ENCODE data around the gene MAP1LC3B2. TPM values are rescaled to one million over a fixed set of nuclear protein-coding genes. Genes with fewer than 3 reads are reported as not detected.

MAP1LC3B2 gene
- 0.79 and 1.8 TPM in 2 replicates for total RNA-seq

GRCh38 chr12:116559162-116559935 is at the start of gene MAP1LC3B2:
MAP1LC3B2 (plus strand) TSS chr12:116559381; CDS start chr12:116575943, 16,562 bp downstream.
- no peaks in the 10 kb centered on the region for H3K36me3 ChIP-seq (ENCODE audit: control insufficient read depth, insufficient read depth, low read length)
- DNase-seq (ENCODE audit: low read depth) (peak; percentile 87), FAIRE-seq (no peak)
- no peak within 1 kb of the TSS for H3K4me3 ChIP-seq (ENCODE audit: low read depth, low read length)
- no peaks in the 10 kb centered on the region for H3K27me3 ChIP-seq (ENCODE audit: control insufficient read depth, insufficient read depth, low read length)
- no peak for TF ChIP-seq CTCF (IDR thresholded peaks at IDR 0.05; ENCODE audit: insufficient read depth, low read length, severe bottlenecking)

DNA sequence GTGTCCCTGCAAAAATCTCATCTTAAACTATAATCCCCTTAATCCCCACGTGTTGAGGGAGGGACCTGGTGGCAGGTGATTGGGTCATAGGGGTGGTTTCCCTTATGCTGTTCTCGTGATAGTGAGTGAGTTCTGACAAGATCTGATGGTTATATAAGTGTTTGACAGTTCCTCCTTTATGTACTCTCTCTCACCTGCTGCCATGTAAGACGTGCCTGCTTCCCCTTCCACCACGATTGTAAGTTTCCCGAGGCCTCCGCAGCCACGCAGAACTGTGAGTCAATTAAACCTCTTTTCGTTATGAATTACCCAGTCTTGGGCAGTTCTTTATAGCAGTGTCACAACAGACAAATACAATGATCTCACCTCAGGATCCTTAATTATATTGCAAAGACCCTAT is 45.2 kb upstream of the MAP1LC3B2 start:
- H3K4me3 ChIP-seq (ENCODE audit: low read depth, low read length), result no peak overlapping the region
- H3K36me3 ChIP-seq (ENCODE audit: control insufficient read depth, insufficient read depth, low read length), result no peaks in the 10 kb centered on the region
- FAIRE-seq (no peak), DNase-seq (ENCODE audit: low read depth) (no peak)
- TF ChIP-seq CTCF (IDR thresholded peaks at IDR 0.05; ENCODE audit: insufficient read depth, low read length, severe bottlenecking), result no peak
- no peaks in the 10 kb centered on the region for H3K27me3 ChIP-seq (ENCODE audit: control insufficient read depth, insufficient read depth, low read length)

GRCh38 chr12:116515684-116516083 is 43.5 kb upstream of the MAP1LC3B2 start:
- DNase-seq (ENCODE audit: low read depth) (no peak), FAIRE-seq (no peak)
- H3K4me3 ChIP-seq (ENCODE audit: low read depth, low read length), result no peak overlapping the region
- H3K36me3 ChIP-seq (ENCODE audit: control insufficient read depth, insufficient read depth, low read length), result no peaks in the 10 kb centered on the region
- no peaks in the 10 kb centered on the region for H3K27me3 ChIP-seq (ENCODE audit: control insufficient read depth, insufficient read depth, low read length)
- no peak for TF ChIP-seq CTCF (IDR thresholded peaks at IDR 0.05; ENCODE audit: insufficient read depth, low read length, severe bottlenecking)

DNA sequence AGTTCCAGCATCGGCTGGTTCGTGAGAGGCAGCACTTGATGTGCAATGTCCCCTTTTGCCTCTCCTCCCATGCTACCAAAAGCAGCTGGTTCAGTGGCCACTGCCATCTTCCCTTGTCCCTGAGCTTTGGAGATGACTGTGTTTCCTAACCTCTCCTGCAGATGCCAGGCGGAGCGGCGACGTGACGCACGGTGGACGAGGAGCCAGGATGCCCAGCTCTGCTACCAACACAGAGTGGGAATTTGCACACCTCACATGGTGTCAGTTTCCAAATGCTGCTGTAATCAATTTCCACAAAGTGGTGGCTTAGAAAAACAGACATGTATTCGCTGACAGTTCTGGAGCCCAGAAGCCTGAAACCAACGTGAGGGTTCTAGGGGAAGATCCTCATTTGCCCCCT is 42.5 kb upstream of the MAP1LC3B2 start:
- no peaks in the 10 kb centered on the region for H3K27me3 ChIP-seq (ENCODE audit: control insufficient read depth, insufficient read depth, low read length)
- H3K36me3 ChIP-seq (ENCODE audit: control insufficient read depth, insufficient read depth, low read length), result no peaks in the 10 kb centered on the region
- TF ChIP-seq CTCF (IDR thresholded peaks at IDR 0.05; ENCODE audit: insufficient read depth, low read length, severe bottlenecking), result no peak
- no peak overlapping the region for H3K4me3 ChIP-seq (ENCODE audit: low read depth, low read length)
- no peak for DNase-seq (ENCODE audit: low read depth)
- no peak for FAIRE-seq

- no peaks in the 10 kb centered on the region for H3K27me3 ChIP-seq (ENCODE audit: control insufficient read depth, insufficient read depth, low read length)
- no peak overlapping the region for H3K4me3 ChIP-seq (ENCODE audit: low read depth, low read length)
- no peak for FAIRE-seq
- no peaks in the 10 kb centered on the region for H3K36me3 ChIP-seq (ENCODE audit: control insufficient read depth, insufficient read depth, low read length)
- peak; percentile 93 for DNase-seq (ENCODE audit: low read depth)
- no peak for TF ChIP-seq CTCF (IDR thresholded peaks at IDR 0.05; ENCODE audit: insufficient read depth, low read length, severe bottlenecking)
Measured at GRCh38 chr12:116517431-116518045, 41.6 kb upstream of the MAP1LC3B2 start.

Measured in bronchial epithelial cell (primary cell).